NT2/D1 (cell line): Measurements from ENCODE around the gene MBL2.

Experiments
- SUZ12 ChIP-seq: IDR thresholded peaks from 2 replicates; pipeline ENCODE4 v1.6.1; 2011; ENCODE audit not compliant: insufficient read length, insufficient read depth; ENCODE audit errors: extremely low read depth
- YY1 ChIP-seq: IDR thresholded peaks from 2 replicates; pipeline ENCODE4 v1.6.1; 2011; ENCODE audit not compliant: insufficient read length, insufficient read depth
- ZNF274 ChIP-seq: IDR thresholded peaks from 2 replicates; pipeline ENCODE4 v1.6.1; 2011; ENCODE audit warnings: mild to moderate bottlenecking, low read depth, low read length

DNA sequence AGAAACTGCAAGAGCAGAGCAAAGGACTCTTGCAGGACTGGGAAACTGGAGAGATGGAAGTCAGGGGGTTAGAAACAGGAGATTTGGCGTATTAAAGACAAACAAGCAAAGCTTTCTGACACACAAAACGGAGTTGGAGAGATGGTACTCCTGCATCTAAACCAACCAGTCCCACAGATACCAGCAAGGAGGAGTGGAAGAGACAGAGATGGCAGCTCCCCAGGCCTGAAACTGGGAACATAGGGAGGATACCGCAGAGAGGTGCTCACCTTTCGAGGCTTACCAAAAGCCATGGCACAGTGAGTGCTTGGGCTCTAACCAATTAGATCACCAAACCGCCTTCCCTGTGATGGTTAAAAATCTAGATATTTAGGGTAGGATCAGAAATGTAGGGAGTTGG, 4.8 kb upstream of the MBL2 start:
- TF ChIP-seq YY1 (no peak), SUZ12 (no peak), ZNF274 (no peak)
